ENCODE data around the gene FAM187B.

FAM187B gene

DNA sequence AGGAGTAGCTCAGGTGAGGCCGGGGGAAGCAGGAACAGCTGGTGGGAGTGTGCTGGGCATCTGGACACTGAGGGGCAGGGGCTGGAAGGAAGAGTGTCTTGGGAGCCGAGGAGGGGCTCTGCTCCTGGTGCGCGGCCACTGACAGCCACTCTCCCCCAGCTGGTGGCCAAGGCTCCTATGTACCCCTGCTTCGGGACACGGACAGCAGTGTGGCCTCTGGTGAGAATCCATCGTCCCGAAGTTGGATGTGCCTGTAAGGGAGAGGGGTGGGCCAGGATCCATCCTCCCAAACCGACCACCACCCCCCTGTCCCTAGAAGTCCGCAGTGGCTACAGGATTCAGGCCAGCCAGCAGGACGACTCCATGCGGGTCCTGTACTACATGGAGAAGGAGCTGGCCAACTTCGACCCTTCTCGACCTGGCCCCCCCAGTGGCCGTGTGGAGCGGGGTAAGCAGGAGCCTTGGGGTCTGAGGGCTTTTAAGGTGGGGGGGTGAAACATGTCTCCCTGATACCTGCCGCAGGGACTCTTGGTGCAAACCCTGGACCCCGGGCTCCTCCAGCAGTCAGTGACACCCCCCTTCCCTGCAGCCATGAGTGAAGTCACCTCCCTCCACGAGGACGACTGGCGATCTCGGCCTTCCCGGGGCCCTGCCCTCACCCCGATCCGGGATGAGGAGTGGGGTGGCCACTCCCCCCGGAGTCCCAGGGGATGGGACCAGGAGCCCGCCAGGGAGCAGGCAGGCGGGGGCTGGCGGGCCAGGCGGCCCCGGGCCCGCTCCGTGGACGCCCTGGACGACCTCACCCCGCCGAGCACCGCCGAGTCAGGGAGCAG is 38.2 kb upstream of the FAM187B start:
- DNase-seq: peak; percentile 36
- peak overlapping the region; percentile 94 for H3K27ac Mint-ChIP-seq

DNA sequence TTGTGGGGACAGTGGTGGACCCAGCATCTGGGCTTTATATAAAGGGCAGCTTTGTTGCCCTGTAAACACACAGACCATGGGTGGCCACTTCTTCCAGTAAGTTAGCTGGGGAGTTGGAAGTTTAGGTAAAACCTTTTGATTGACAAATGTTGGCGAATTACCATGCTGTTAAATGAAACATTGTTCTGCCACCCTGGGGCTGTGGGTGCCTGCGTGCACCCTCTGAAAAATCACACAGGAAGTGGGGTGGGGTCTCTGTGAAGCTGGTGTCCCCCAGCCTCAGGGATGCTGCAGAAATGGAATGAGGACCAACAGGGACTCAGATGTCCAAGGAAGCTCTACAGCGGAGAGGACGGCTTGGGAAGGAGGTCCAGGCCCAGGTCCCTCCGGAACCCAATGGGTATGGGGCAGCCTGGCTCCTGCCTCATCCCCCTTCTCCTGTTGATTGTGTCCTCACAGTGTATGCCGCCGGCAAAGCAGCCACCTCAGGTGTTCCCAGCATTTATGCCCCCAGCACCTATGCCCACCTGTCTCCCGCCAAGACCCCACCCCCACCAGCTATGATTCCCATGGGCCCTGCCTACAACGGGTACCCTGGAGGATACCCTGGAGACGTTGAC is 37.5 kb upstream of the FAM187B start:
- H3K9me3 Mint-ChIP-seq: no peaks in the 10 kb centered on the region
- peak overlapping the region; percentile 88 for H3K27ac Mint-ChIP-seq
- H3K4me1 Mint-ChIP-seq: peaks cover 36% of the 10 kb centered on the region
- no peaks in the 10 kb centered on the region for H3K27me3 Mint-ChIP-seq
- H3K36me3 Mint-ChIP-seq: peaks cover 26% of the 10 kb centered on the region
- H3K4me3 Mint-ChIP-seq: peak overlapping the region; percentile 67
- peak; percentile 20 for DNase-seq
- CTCF ChIA-PET: interaction anchor here (1.3 kb wide), 1 partner anchor 124 kb away, joined by 4 read pairs; no protein-coding TSS in a partner anchor

More for the DNA sequence above, 38.2 kb upstream of the FAM187B start:
- peaks cover 40% of the 10 kb centered on the region for H3K4me1 Mint-ChIP-seq
- CTCF ChIA-PET: interaction anchor here (1.3 kb wide), 1 partner anchor 125 kb away, joined by 4 read pairs; no protein-coding TSS in a partner anchor
- peak overlapping the region; percentile 88 for H3K4me3 Mint-ChIP-seq
- no peaks in the 10 kb centered on the region for H3K27me3 Mint-ChIP-seq
- H3K36me3 Mint-ChIP-seq: peaks cover 32% of the 10 kb centered on the region
- H3K9me3 Mint-ChIP-seq: no peaks in the 10 kb centered on the region

DNA sequence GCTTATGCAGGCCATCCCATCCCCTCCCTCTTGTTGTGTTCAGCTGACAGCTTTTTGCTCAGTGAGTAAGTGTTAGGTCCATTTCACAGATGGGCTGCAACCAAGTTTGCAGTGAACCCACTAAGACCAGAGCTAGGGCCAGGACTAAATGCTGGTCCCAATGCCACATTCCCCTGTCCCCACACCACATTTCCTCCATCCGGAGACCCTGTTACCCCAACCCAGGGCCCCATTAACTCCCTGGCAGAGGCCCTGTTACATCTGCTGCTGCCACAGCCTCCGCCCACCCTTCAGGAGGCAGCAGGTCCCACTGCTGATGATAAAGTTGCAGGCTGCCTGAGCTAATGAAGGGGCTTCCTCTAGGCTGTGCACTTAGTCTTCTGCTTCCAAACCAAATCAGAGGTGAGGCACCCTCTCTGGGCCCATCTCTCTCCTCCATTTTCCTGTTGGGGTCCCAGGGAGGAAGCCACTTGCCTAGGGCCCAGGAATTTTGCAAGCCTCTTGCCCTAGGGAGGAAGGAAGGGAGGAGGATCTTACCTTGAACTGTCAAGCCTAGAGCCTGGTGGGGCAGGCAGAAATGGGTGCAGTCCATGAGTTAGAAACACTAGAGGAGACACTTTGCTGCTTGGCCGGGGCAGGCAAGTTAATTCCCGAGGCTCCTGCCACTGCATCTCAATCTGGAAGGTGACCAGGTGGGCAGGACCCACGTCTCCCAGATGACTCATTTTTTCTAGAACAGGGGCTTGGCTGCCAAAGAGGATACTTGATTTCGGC is 36.8 kb upstream of the FAM187B start:
- peak; percentile 19 for DNase-seq
- CTCF ChIA-PET: interaction anchor here (0.6 to 1.3 kb wide), 3 partner anchors 12 to 123 kb away, joined by 3 to 4 read pairs (median 3); no protein-coding TSS in a partner anchor

DNA sequence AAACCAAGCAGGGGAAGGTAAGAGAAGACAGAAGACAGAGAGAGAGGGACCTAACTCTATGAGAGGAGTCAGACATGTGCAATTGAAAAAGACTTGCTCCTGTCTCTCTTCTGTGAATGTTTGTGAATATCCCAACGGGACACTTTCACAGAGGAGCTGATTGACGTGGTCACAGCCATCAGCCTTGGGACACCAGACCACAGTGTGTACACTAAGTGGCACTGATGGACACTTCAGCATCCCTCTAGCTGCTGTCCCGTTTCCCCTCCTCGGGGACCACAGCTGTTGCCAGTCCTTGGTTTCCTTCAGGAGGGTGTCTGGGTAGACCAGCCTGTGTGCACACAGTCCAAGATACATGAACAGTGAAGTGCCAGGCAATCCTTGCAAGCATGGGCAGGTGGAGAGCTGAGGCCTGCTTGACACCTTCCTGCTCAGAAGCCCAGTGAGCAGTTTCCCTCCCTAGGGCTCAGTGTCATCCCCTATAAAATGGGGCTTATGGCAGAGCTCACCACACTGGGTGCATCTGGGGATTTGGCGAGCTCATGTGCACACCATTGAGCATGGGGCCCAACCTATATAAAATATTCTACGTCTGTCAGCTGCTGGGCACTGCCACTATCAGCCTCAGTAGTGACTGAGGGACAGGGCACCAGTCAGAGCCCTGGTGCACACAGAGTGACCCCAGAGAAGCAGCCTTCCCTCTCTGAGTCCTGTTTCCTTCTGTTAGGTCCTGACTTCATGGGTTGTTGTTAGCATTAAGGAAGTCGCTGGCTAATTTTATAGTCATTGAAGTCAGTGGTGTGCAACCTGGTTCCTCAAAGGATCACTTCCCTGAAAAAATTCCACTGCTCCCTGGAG is 36.0 kb upstream of the FAM187B start:
- Mint-ChIP-seq H3K4me3 (no peak overlapping the region), H3K4me1 (peaks cover 27% of the 10 kb centered on the region), H3K27me3 (no peaks in the 10 kb centered on the region), H3K9me3 (no peaks in the 10 kb centered on the region), H3K36me3 (peaks cover 16% of the 10 kb centered on the region), H3K27ac (peak overlapping the region; percentile 62)
- CTCF ChIA-PET: interaction anchor here (1.0 to 1.4 kb wide), 2 partner anchors 11 to 14 kb away, joined by 3 read pairs; no protein-coding TSS in a partner anchor
- DNase-seq: peak; percentile 16

More for the DNA sequence above, 36.8 kb upstream of the FAM187B start:
- H3K4me1 Mint-ChIP-seq: peaks cover 31% of the 10 kb centered on the region
- H3K4me3 Mint-ChIP-seq: peak overlapping the region; percentile 67
- peak overlapping the region; percentile 88 for H3K27ac Mint-ChIP-seq
- H3K27me3 Mint-ChIP-seq: no peaks in the 10 kb centered on the region
- H3K36me3 Mint-ChIP-seq: peaks cover 20% of the 10 kb centered on the region
- H3K9me3 Mint-ChIP-seq: no peaks in the 10 kb centered on the region

DNA sequence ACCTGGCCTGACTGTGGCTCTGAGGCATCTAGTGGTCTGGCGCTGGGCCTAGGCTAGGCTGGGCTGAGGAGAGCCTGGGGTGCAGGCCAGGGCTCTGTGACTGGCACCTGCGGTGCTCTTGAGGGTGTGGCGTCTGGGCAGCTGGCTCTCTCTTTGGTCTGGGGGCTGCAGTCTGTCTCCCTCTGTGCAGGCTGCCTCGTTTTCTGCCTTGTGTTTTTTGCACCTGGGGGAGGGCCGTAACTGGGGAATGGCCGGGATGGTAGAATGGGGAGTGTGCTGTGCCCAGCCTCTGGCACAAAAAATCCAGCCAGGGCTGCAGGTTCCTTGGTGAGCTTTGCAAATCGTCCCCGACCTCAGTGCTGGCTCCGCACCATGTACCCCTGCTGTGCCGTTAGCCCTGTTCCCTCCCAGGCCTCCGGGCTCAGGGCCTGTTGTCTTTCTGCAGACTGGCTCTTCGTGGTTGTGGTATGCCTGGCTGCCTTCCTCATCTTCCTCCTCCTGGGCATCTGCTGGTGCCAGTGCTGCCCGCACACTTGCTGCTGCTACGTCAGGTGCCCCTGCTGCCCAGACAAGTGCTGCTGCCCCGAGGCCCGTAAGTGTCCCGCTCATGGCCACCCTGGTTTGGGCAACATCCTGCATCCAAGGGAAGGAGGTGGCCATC is 33.7 kb upstream of the FAM187B start:
- no peak overlapping the region for H3K27ac Mint-ChIP-seq
- DNase-seq: peak; percentile 17
- CTCF ChIA-PET: no interaction called here
- no peaks in the 10 kb centered on the region for H3K9me3 Mint-ChIP-seq
- peaks cover 34% of the 10 kb centered on the region for H3K4me1 Mint-ChIP-seq
- H3K36me3 Mint-ChIP-seq: peaks cover 15% of the 10 kb centered on the region
- H3K4me3 Mint-ChIP-seq: no peak overlapping the region
- H3K27me3 Mint-ChIP-seq: no peaks in the 10 kb centered on the region

DNA sequence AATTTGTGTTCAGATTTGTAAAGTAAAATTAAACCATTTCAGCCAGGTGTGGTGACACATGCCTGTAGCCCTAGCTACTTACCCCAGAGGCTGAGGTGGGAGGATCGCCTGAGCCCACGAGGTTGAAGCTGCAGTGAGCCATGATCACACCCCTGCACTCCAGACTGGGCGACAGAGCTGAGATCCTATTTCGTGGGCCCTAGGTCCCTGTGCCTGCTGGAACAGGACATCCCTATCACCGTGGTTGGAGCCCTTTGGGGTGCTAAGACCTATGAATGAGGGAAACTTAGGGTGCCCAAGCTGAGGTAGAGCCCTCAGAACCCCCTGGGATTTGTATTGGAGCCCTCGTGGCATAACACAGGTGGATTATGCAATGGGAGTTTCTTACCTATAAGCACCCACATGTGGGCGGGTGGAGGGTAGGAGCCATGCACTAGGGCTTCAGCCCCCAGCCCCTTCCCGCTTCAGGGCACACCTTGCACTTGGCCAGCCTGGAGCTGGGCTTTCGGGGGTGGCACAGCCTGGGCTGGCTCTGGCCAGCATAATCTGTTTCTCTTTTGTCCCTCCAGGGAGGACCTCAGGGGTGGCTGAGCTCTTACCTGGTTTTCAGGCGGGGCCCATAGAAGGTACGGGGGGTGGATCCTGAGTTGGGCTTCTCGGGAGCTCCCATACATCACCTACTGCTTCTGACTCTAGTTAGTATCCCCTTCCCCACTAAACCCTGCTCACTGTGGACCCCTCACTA is 33.0 kb upstream of the FAM187B start:
- CTCF ChIA-PET: no interaction called here
- Mint-ChIP-seq H3K9me3 (no peaks in the 10 kb centered on the region), H3K27ac (no peak overlapping the region), H3K4me3 (no peak overlapping the region), H3K4me1 (peaks cover 36% of the 10 kb centered on the region), H3K27me3 (no peaks in the 10 kb centered on the region), H3K36me3 (peaks cover 16% of the 10 kb centered on the region)
- peak; percentile 18 for DNase-seq

DNA sequence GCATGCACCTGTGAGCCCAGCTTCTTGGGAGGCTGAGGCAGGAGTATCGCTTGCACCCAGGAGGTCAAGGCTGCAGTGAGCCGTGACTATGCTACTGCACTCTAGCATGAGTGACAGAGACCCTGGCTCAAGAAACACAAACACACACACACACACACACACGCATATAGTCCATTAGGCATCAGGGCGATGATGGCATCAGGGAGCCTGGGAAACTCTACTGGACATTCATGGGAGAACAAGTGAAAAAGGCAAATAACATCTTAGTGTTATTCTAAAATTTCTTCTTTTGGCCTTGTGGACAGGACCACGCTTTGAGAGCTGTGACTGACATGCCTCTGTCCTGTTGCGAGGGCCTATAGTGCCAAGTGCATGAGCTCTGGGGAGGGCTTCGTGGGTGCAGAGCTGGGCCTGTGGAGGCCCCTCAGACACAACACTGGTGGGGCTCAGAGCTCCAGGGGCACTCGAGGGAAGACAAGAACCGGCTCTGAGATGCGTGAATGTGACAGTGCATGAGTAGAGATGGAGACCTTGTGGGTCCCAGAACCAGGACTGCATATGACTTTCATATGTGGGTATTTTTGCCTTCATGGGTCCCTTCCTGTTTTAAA is 32.3 kb upstream of the FAM187B start:
- CTCF ChIA-PET: no interaction called here
- Mint-ChIP-seq H3K27ac (no peak overlapping the region), H3K4me1 (peaks cover 31% of the 10 kb centered on the region), H3K36me3 (peaks cover 16% of the 10 kb centered on the region), H3K9me3 (no peaks in the 10 kb centered on the region), H3K4me3 (no peak overlapping the region), H3K27me3 (no peaks in the 10 kb centered on the region)
- peak; percentile 17 for DNase-seq

DNA sequence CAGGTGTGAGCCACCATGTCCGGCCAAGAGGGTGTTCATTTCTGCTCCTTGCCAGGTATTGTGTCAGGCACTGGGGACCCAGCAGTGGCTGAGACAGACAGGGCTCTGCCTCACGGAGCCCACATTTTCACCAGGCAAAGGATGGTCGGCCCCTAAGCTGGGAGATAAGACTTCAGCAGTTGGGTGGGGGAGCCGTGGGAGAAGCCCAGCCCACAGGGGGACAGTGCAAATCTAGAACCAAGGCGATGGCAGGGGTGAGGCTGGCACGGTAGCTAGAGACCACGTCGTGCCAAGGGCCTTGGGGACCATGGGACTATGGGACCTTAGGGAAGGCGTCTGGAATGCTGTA is 28.5 kb upstream of the FAM187B start:
- no peak for DNase-seq
- peaks cover 18% of the 10 kb centered on the region for H3K4me1 Mint-ChIP-seq
- no peak overlapping the region for H3K4me3 Mint-ChIP-seq
- H3K36me3 Mint-ChIP-seq: peaks cover 11% of the 10 kb centered on the region
- CTCF ChIA-PET: no interaction called here
- no peaks in the 10 kb centered on the region for H3K27me3 Mint-ChIP-seq
- no peaks in the 10 kb centered on the region for H3K9me3 Mint-ChIP-seq
- H3K27ac Mint-ChIP-seq: no peak overlapping the region

DNA sequence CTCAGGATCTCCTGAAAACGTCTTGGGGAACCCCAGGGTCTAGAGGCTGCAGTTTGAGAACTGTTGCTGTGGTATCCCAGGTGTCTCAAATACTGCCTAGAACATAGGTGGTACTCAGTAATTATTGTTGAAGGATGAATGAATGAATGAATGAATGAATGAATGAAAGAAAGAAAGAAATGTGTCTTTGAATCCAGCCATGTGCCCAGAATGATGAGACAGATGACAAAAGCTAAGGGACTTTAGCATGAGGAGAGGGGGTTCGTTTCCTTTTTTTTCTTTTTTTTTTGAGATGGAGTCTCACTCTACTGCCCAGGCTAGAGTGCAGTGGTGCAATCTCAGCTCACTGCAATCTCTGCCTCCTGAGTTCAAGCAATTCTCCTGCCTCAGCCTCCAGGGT is 28.0 kb upstream of the FAM187B start:
- CTCF ChIA-PET: no interaction called here
- Mint-ChIP-seq H3K36me3 (peaks cover 11% of the 10 kb centered on the region), H3K27me3 (no peaks in the 10 kb centered on the region), H3K27ac (no peak overlapping the region), H3K9me3 (no peaks in the 10 kb centered on the region), H3K4me3 (no peak overlapping the region), H3K4me1 (peaks cover 18% of the 10 kb centered on the region)
- DNase-seq: no peak

DNA sequence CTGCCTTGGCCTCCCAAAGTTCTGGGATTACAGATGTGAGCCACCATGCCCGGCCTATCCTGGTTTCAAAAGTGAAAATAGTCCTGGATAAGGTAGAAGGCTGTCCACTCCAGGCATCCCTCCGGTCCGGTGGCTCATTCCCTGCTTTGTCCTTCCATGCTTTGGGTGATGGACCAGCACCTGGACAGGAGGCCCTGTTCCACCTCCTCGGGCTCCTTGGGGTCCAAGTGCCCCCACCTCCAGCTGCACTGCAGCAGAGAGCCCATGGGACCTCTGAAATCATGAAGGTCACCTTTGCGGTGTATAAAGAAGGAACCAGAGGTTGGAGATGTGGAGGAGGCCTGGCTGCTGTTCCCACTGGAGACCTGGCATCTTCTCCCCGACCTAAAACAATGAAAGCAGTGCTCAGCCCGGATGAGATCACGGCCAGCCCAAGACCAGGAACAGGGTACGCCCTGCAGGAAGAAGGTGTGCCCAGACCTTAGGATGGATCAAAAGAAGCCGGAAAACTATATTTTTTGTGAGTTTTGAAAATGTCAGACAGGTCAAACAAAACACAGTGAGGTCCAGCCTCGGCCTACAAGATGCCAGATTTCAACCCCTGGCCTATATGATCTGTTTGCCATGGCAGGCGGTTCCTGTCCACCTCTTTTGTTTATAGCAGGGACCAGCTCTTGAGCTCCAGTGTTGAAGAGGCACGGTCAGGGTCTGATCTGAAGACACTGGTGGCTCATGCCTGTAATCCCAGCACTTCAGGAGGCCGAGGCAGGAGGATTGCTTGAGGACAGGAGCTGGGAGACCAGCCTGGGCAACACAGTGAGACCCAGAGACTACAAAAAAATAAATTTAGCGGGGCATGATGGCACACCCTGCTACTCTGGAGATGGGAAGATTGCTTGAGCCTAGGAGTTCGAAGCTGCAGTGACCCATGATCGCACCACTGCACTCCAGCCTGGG is 26.1 kb upstream of the FAM187B start:
- H3K4me1 Mint-ChIP-seq: peaks cover 31% of the 10 kb centered on the region
- CTCF ChIA-PET: interaction anchor here (0.6 to 0.7 kb wide), 2 partner anchors 140 to 242 kb away, joined by 3 read pairs; no protein-coding TSS in a partner anchor
- DNase-seq: no peak

More for the DNA sequence above, 26.1 kb upstream of the FAM187B start:
- Mint-ChIP-seq H3K4me3 (no peak overlapping the region), H3K36me3 (peaks cover 17% of the 10 kb centered on the region), H3K27ac (no peak overlapping the region), H3K27me3 (peaks cover 12% of the 10 kb centered on the region), H3K9me3 (no peaks in the 10 kb centered on the region)
